GM12878 (cell line): ENCODE measurements around the gene ACADM. TPM values are rescaled to one million over a fixed set of nuclear protein-coding genes. Genes with fewer than 3 reads are reported as not detected.

ENCODE experiments used
- ATAC-seq: fragments of 200-7000 bp; cut with Tn5 transposase; 3 replicates; pipeline ENCODE4 v1.9.1; 2020; ENCODE audit warnings: mild to moderate bottlenecking, moderate library complexity
- BruUV-seq: library from RNA; stranded (reverse); fragments of 400-500 nt; replicated peaks from 2 replicates; lab custom pipeline; 2021; lab: Mats Ljungman, UMichigan
- CTCF ChIA-PET: fragments of 300-600 bp; sonication (Branson Sonifier 250); formaldehyde crosslinking; extraction: SDS; loops from one replicate; lab custom pipeline; 2021; ENCODE audit warnings: inconsistent platforms; lab: Yijun Ruan, JAX
- POLR2A ChIA-PET: fragments of 350-600 bp; formaldehyde crosslinking; extraction: SDS; loops from one replicate; lab custom pipeline; 2021; ENCODE audit warnings: inconsistent platforms; lab: Charles Lee
- RAD21 ChIA-PET: fragments of 300-600 bp; sonication (Branson Sonifier 250); formaldehyde crosslinking; loops from one replicate; lab custom pipeline; 2023; ENCODE audit warnings: antibody characterized with exemption; ENCODE audit not compliant: unreplicated experiment; lab: Charles Lee
- SMC1A ChIA-PET: fragments of 300-600 bp; sonication (Branson Sonifier 250); formaldehyde crosslinking; loops from one replicate; lab custom pipeline; 2023; ENCODE audit not compliant: unreplicated experiment, uncharacterized antibody; lab: Charles Lee
- DNase-seq: peaks from one replicate; pipeline ENCODE4 v3.0.0-alpha.2; 2011; ENCODE audit warnings: low read depth, low spot score
- FAIRE-seq: peaks from 3 replicates; lab custom pipeline; 2011; peaks lifted over from hg19 to GRCh38; lab: Jason Lieb, UNC
- H2AFZ ChIP-seq: 2 replicates; pipeline ENCODE4 v1.6.0; 2011; ENCODE audit warnings: low read depth, low read length, control low read depth; ENCODE audit not compliant: control insufficient read depth
- H3K27ac ChIP-seq: 2 replicates; pipeline ENCODE4 v1.5.1; 2011; ENCODE audit warnings: control low read depth; ENCODE audit not compliant: control insufficient read depth, insufficient read depth
- H3K27me3 ChIP-seq, 2 experiments: replicated peaks in 1 of 2; 2 replicates each; pipeline versions ENCODE4 v1.6.0 to v1.6.1; 2011; ENCODE audit warnings: low read length in 1 of 2; ENCODE audit not compliant: control insufficient read depth in 2 of 2, insufficient read depth in 2 of 2
- H3K36me3 ChIP-seq, 2 experiments: 2 replicates each; pipeline ENCODE4 v1.5.1; 2011; ENCODE audit warnings: low read length in 1 of 2; ENCODE audit not compliant: control insufficient read depth in 2 of 2, insufficient read depth in 2 of 2
- H3K4me1 ChIP-seq: 2 replicates; pipeline ENCODE4 v1.6.1; 2011; ENCODE audit warnings: mild to moderate bottlenecking, low read length, moderate library complexity, mixed read lengths; ENCODE audit not compliant: control insufficient read depth, insufficient read depth
- H3K4me2 ChIP-seq: 2 replicates; pipeline ENCODE4 v1.6.0; 2011; ENCODE audit warnings: control low read depth; ENCODE audit not compliant: control insufficient read depth, insufficient read depth
- H3K4me3 ChIP-seq: fragments of 200-600 bp; sonication (generic); 2 replicates; pipeline ENCODE4 v1.5.1; 2016
- H3K79me2 ChIP-seq: 2 replicates; pipeline ENCODE4 v1.6.0; 2011; ENCODE audit warnings: low read length; ENCODE audit not compliant: control insufficient read depth, insufficient read depth
- H3K9ac ChIP-seq: 2 replicates; pipeline ENCODE4 v1.8.0; 2011; ENCODE audit warnings: low read length, control low read depth, mixed read lengths; ENCODE audit not compliant: control insufficient read depth, insufficient read depth
- H3K9me3 ChIP-seq: replicated peaks from 3 replicates; pipeline ENCODE4 v1.5.1; 2011; ENCODE audit warnings: mild to moderate bottlenecking, low read length; ENCODE audit not compliant: control insufficient read depth, insufficient read depth
- H4K20me1 ChIP-seq: 2 replicates; pipeline ENCODE4 v1.6.0; 2011; ENCODE audit not compliant: control insufficient read depth, insufficient read depth
- ATF7 ChIP-seq: fragments of 450-650 bp; IDR thresholded peaks from 2 replicates; pipeline ENCODE4 v1.6.1; 2016; ENCODE audit warnings: low read depth, mild to moderate bottlenecking
- CBX3 ChIP-seq: fragments of 200-600 bp; sonication (generic); IDR thresholded peaks from 2 replicates; pipeline ENCODE4 v1.6.1; 2016; ENCODE audit warnings: low read depth, borderline replicate concordance
- CREB1 ChIP-seq: IDR thresholded peaks from 2 replicates; pipeline ENCODE4 v1.6.1; 2012; ENCODE audit warnings: low read depth, mild to moderate bottlenecking, inconsistent platforms
- CREM ChIP-seq: IDR thresholded peaks from 2 replicates; pipeline ENCODE4 v1.6.1; 2014; ENCODE audit warnings: antibody characterized with exemption, low read depth
- IRF4 ChIP-seq: IDR thresholded peaks from 2 replicates; pipeline ENCODE4 v1.6.1; 2011; ENCODE audit warnings: low read depth, low read length
- NBN ChIP-seq: fragments of 450-650 bp; IDR thresholded peaks from 2 replicates; pipeline ENCODE4 v1.6.1; 2016
- NR2C2 ChIP-seq: IDR thresholded peaks from 2 replicates; pipeline ENCODE4 v1.6.1; 2011; ENCODE audit warnings: borderline replicate concordance, low read depth; ENCODE audit not compliant: control insufficient read depth, insufficient read length
- SIX5 ChIP-seq: IDR thresholded peaks from 2 replicates; pipeline ENCODE4 v1.6.1; 2011; ENCODE audit warnings: mild to moderate bottlenecking, low read depth, low read length, moderate library complexity; ENCODE audit not compliant: severe bottlenecking
- SP1 ChIP-seq: IDR thresholded peaks from one replicate; pipeline ENCODE4 v1.6.1; 2011; ENCODE audit warnings: low read depth, low read length
- WGBS: methylation state at CpG from one replicate; pipeline ENCODE4 v1.1.6; 2016; ENCODE audit warnings: low lambda C conversion rate; ENCODE audit not compliant: insufficient replicate concordance, insufficient coverage; ENCODE audit errors: missing lambda C conversion rate; 5-methylcytosine and 5-hydroxymethylcytosine counted together
- in situ Hi-C: fragments of 300-500 bp; cut with MboI; formaldehyde crosslinking; loops from 9 replicates; pipeline ENCODE4 v1.14.3; 2018; ENCODE audit warnings: mixed read lengths
- intact Hi-C: fragments of 100-400 bp; cut with micrococcal nuclease; formaldehyde crosslinking; loops from one replicate; pipeline ENCODE4 v1.14.2; 2022; ENCODE audit not compliant: unreplicated experiment
- polyA plus RNA-seq, 11 experiments: library from polyadenylated mRNA; depleted of rRNA in 4 of 11; unstranded in 6 of 11; stranded (reverse) in 5 of 11; fragments of >200 nt; fragmentation: Nextera tagmentation in 4 of 11; fragmentation: Illumina TruSeq in 1 of 11; extraction: Ambion mirVana in 4 of 11; extraction: Trizol in 1 of 11; gene quantifications; 1 replicate in 1 of 11; 2 replicates in 10 of 11; pipeline versions ENCODE4 v1.2.1 to v1.2.3, GENCODE V29; 2011 to 2016; ENCODE audit warnings: inconsistent platforms in 2 of 11, missing spikeins in 2 of 11, low read depth in 1 of 11
- total RNA-seq, 4 experiments: library from RNA; depleted of rRNA in 3 of 4; stranded (reverse); fragments of >200 nt in 3 of 4; fragmentation: Illumina TruSeq in 1 of 4; extraction: Trizol in 1 of 4; gene quantifications; 2 replicates each; pipeline versions ENCODE4 v1.2.1 to v1.2.3, GENCODE V29; 2013 to 2021
- TF ChIP-seq, protein P1 (sequence below): fragments of 450-650 bp; formaldehyde crosslinking; IDR thresholded peaks from 2 replicates; pipeline ENCODE4 v1.5.0; 2022; ENCODE audit warnings: mild to moderate bottlenecking, missing genetic modification characterization
- TF ChIP-seq, protein P2 (sequence below): fragments of 450-650 bp; formaldehyde crosslinking; IDR thresholded peaks from 2 replicates; pipeline ENCODE4 v1.4.0; 2022; ENCODE audit warnings: mild to moderate bottlenecking, moderate library complexity
- TF ChIP-seq, protein P3 (sequence below): fragments of 450-650 bp; IDR thresholded peaks from 2 replicates; pipeline ENCODE4 v1.6.1; 2017; ENCODE audit warnings: mild to moderate bottlenecking

ACADM gene
- total and polyA plus RNA-seq, 10 of the 15 experiments (the other 5 are each of a cell fraction or from before 2014, with no cell fraction given), result 119 to 245 (median 204) TPM

DNA sequence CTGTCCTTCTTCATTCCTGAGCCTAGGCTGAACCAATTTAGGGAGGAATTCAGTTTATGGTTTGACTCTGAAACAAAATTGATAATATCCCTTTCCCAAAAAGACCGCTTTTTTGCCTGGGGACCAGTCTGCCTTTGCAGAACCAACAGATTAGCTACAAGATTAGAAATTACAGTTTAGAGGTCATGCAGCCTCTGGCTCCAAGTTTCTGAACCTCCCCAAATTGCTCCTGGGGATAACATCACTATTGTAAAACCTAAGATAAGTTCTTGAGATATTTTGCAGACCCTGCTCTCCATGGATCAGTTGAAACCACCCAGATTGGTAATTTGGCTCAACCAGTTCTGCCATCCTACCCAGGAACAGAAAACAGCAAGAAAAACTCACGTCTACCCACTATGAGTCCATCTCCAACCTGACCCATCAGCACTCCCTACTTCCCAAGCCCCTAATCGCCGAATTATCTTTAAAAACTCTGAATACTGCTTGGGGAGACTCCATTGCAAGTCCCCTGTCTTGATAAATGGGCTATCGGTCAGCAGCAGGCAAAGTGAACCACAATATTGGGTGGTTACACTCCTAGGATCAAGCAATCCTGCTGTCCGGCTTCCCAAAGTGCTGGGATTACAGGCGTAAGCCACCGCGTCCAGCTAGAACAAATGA is 60.9 kb downstream of the ACADM start:
- CTCF ChIA-PET, result interaction anchor here (1.2 to 1.3 kb wide), 2 partner anchors 57 to 62 kb away, joined by 3 to 4 read pairs; no protein-coding TSS in a partner anchor
- Histone ChIP-seq H2AFZ (peak overlapping the region; percentile 87), H3K9me3 (no peaks in the 10 kb centered on the region), H3K9ac (peak overlapping the region; percentile 93), H3K36me3 (peaks cover 0 to 7% of the 10 kb centered on the region in 2 experiments; a peak in 1 of 4 replicates), H3K27me3 (no peaks in the 10 kb centered on the region), H3K4me1 (0 out of 2 replicates have a peak, but pooled peaks cover under 1% of the 10 kb centered on the region), H3K4me3 (peak overlapping the region; percentile 79), H4K20me1 (no peaks in the 10 kb centered on the region), H3K27ac (peak overlapping the region; percentile 98), H3K4me2 (peak overlapping the region; percentile 93), H3K79me2 (peaks cover 58% of the 10 kb centered on the region)
- TSS peak; percentile 90 for BruUV-seq
- DNase-seq, result no peak
- ATAC-seq, result peak; percentile 29
- intact Hi-C loops (loop anchor here (10.0 kb wide), 1 partner anchor 199 kb away; no protein-coding TSS in a partner anchor), in situ Hi-C loops (loop anchor here (5.0 kb wide), 2 partner anchors 58 to 202 kb away; no protein-coding TSS in a partner anchor)
- POLR2A ChIA-PET, result interaction anchor here (1.0 to 3.3 kb wide), 3 partner anchors 53 to 62 kb away, joined by 8 to 44 read pairs (median 8); no protein-coding TSS in a partner anchor
- SMC1A ChIA-PET, result interaction anchor here (1.0 to 3.2 kb wide), 6 partner anchors 21 to 62 kb away, joined by 3 to 33 read pairs (median 8); no protein-coding TSS in a partner anchor
- FAIRE-seq, result no peak
- RAD21 ChIA-PET, result interaction anchor here (1.0 to 2.3 kb wide), 4 partner anchors 56 to 1052 kb away, joined by 3 to 16 read pairs (median 6); no protein-coding TSS in a partner anchor
- 1% methylated on average over 9 of the region's 9 CpGs for WGBS
- TF ChIP-seq, protein P1, sequence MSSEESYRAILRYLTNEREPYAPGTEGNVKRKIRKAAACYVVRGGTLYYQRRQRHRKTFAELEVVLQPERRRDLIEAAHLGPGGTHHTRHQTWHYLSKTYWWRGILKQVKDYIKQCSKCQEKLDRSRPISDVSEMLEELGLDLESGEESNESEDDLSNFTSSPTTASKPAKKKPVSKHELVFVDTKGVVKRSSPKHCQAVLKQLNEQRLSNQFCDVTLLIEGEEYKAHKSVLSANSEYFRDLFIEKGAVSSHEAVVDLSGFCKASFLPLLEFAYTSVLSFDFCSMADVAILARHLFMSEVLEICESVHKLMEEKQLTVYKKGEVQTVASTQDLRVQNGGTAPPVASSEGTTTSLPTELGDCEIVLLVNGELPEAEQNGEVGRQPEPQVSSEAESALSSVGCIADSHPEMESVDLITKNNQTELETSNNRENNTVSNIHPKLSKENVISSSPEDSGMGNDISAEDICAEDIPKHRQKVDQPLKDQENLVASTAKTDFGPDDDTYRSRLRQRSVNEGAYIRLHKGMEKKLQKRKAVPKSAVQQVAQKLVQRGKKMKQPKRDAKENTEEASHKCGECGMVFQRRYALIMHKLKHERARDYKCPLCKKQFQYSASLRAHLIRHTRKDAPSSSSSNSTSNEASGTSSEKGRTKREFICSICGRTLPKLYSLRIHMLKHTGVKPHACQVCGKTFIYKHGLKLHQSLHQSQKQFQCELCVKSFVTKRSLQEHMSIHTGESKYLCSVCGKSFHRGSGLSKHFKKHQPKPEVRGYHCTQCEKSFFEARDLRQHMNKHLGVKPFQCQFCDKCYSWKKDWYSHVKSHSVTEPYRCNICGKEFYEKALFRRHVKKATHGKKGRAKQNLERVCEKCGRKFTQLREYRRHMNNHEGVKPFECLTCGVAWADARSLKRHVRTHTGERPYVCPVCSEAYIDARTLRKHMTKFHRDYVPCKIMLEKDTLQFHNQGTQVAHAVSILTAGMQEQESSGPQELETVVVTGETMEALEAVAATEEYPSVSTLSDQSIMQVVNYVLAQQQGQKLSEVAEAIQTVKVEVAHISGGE (CRISPR knock-in tag), result no peak
- no peak for TF ChIP-seq CREM
- no peak for TF ChIP-seq CBX3
- TF ChIP-seq SP1, result no peak
- TF ChIP-seq, protein P2, sequence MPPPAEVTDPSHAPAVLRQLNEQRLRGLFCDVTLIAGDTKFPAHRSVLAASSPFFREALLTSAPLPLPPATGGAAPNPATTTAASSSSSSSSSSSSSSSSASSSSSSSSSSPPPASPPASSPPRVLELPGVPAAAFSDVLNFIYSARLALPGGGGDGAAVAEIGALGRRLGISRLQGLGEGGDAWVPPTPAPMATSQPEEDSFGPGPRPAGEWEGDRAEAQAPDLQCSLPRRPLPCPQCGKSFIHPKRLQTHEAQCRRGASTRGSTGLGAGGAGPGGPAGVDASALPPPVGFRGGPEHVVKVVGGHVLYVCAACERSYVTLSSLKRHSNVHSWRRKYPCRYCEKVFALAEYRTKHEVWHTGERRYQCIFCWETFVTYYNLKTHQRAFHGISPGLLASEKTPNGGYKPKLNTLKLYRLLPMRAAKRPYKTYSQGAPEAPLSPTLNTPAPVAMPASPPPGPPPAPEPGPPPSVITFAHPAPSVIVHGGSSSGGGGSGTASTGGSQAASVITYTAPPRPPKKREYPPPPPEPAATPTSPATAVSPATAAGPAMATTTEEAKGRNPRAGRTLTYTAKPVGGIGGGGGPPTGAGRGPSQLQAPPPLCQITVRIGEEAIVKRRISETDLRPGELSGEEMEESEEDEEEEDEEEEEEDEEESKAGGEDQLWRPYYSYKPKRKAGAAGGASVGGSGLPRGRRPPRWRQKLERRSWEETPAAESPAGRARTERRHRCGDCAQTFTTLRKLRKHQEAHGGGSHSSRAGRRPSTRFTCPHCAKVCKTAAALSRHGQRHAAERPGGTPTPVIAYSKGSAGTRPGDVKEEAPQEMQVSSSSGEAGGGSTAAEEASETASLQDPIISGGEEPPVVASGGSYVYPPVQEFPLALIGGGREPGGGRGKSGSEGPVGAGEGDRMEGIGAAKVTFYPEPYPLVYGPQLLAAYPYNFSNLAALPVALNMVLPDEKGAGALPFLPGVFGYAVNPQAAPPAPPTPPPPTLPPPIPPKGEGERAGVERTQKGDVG (CRISPR knock-in tag), result no peak
- no peak for TF ChIP-seq NBN
- TF ChIP-seq, protein P3, sequence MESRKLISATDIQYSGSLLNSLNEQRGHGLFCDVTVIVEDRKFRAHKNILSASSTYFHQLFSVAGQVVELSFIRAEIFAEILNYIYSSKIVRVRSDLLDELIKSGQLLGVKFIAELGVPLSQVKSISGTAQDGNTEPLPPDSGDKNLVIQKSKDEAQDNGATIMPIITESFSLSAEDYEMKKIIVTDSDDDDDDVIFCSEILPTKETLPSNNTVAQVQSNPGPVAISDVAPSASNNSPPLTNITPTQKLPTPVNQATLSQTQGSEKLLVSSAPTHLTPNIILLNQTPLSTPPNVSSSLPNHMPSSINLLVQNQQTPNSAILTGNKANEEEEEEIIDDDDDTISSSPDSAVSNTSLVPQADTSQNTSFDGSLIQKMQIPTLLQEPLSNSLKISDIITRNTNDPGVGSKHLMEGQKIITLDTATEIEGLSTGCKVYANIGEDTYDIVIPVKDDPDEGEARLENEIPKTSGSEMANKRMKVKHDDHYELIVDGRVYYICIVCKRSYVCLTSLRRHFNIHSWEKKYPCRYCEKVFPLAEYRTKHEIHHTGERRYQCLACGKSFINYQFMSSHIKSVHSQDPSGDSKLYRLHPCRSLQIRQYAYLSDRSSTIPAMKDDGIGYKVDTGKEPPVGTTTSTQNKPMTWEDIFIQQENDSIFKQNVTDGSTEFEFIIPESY, result no peak
- no peak for TF ChIP-seq NR2C2
- TF ChIP-seq IRF4, result no peak
- TF ChIP-seq CREB1, result no peak
- no peak for TF ChIP-seq ATF7
- no peak for TF ChIP-seq SIX5
